GM12891 (cell line): ENCODE measurements around the gene PLCB1.

Experiments
- POLR2A ChIP-seq: IDR thresholded peaks from 2 replicates; pipeline ENCODE4 v1.6.1; 2011; ENCODE audit warnings: low read depth, low read length, control low read depth
- POLR2AphosphoS5 ChIP-seq: IDR thresholded peaks from 2 replicates; pipeline ENCODE4 v1.6.1; 2011; ENCODE audit warnings: low read depth, low read length, control low read depth
- POU2F2 ChIP-seq: IDR thresholded peaks from 2 replicates; pipeline ENCODE4 v1.6.1; 2011; ENCODE audit warnings: low read depth, mild to moderate bottlenecking, control low read depth, low read length, moderate library complexity
- SPI1 ChIP-seq: IDR thresholded peaks from 2 replicates; pipeline ENCODE4 v1.6.1; 2011; ENCODE audit warnings: low read depth, low read length, control low read depth
- TAF1 ChIP-seq: IDR thresholded peaks from 2 replicates; pipeline ENCODE4 v1.6.1; 2011; ENCODE audit warnings: low read depth, low read length, control low read depth

DNA sequence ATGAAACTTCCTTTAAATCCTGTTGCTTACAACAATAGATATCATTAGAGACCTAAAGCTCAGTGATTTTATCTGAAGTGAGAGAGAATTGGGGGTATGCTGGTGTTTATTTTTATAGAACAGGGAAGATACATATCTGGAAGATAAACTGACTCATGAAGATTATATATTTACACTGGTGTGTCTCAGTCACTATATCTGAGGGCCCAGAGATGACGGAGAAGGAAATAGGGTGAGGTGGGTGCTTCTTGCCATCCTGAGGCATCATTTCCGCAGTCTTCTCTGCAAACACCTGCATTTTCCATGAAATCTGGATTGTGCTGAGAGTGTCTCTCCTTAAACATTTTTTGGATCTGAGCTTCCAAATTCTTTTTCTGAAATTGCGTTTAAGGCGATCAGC, 5.9 kb upstream of the PLCB1 start:
- TF ChIP-seq POLR2A: no peak
- TF ChIP-seq TAF1: no peak
- no peak for TF ChIP-seq POLR2AphosphoS5
- TF ChIP-seq POU2F2: no peak
- TF ChIP-seq SPI1: no peak
